Astrocyte (in vitro differentiated cells and primary cell): ENCODE data around the gene SNAP25. TPM values are rescaled to one million over a fixed set of nuclear protein-coding genes. Genes with fewer than 3 reads are reported as not detected.

Source experiments
- DNase-seq: peaks from one replicate; pipeline ENCODE4 v3.0.0-alpha.2; 2010; ENCODE audit warnings: low read depth
- FAIRE-seq: peaks from 2 replicates; lab custom pipeline; 2011; peaks lifted over from hg19 to GRCh38; lab: Jason Lieb, UNC
- H2AFZ ChIP-seq: 2 replicates; pipeline ENCODE4 v1.6.0; 2012; ENCODE audit warnings: low read depth, low read length, inconsistent platforms
- H3K27ac ChIP-seq: 2 replicates; pipeline ENCODE4 v1.5.1; 2011; ENCODE audit warnings: low read depth, low read length, inconsistent platforms
- H3K27me3 ChIP-seq: 2 replicates; pipeline ENCODE4 v1.6.0; 2011; ENCODE audit warnings: low read length, inconsistent platforms; ENCODE audit not compliant: insufficient read depth
- H3K36me3 ChIP-seq: 2 replicates; pipeline ENCODE4 v1.5.1; 2011; ENCODE audit warnings: low read length, inconsistent platforms; ENCODE audit not compliant: insufficient read depth
- H3K4me1 ChIP-seq: 2 replicates; pipeline ENCODE4 v1.5.1; 2011; ENCODE audit warnings: low read length, inconsistent platforms; ENCODE audit not compliant: insufficient read depth
- H3K4me2 ChIP-seq: 2 replicates; pipeline ENCODE4 v1.6.0; 2012; ENCODE audit warnings: low read length, inconsistent platforms
- H3K4me3 ChIP-seq: 2 replicates; pipeline ENCODE4 v1.5.1; 2011; ENCODE audit warnings: low read depth, mild to moderate bottlenecking, low read length, inconsistent platforms; ENCODE audit not compliant: insufficient read depth
- H3K79me2 ChIP-seq: 2 replicates; pipeline ENCODE4 v1.6.0; 2012; ENCODE audit warnings: mild to moderate bottlenecking, low read length, inconsistent platforms; ENCODE audit not compliant: insufficient read depth
- H3K9ac ChIP-seq: 2 replicates; pipeline ENCODE4 v1.6.0; 2012; ENCODE audit warnings: mild to moderate bottlenecking, low read length, inconsistent platforms
- H3K9me3 ChIP-seq: 2 replicates; pipeline ENCODE4 v1.5.1; 2012; ENCODE audit warnings: low read depth, mild to moderate bottlenecking, low read length, inconsistent platforms; ENCODE audit not compliant: insufficient read depth
- H4K20me1 ChIP-seq: 2 replicates; pipeline ENCODE4 v1.6.0; 2012; ENCODE audit warnings: low read length, inconsistent platforms; ENCODE audit not compliant: insufficient read depth
- H3K27ac Mint-ChIP-seq: one replicate; pipeline ENCODE4 v1.8.0; 2021; ENCODE audit warnings: mild to moderate bottlenecking, mixed read lengths; ENCODE audit not compliant: unreplicated experiment
- H3K27me3 Mint-ChIP-seq: one replicate; pipeline ENCODE4 v1.8.0; 2021; ENCODE audit warnings: low read depth, mixed read lengths; ENCODE audit not compliant: unreplicated experiment
- H3K36me3 Mint-ChIP-seq: one replicate; pipeline ENCODE4 v1.8.0; 2021; ENCODE audit warnings: low read depth, mixed read lengths; ENCODE audit not compliant: unreplicated experiment
- H3K4me1 Mint-ChIP-seq: one replicate; pipeline ENCODE4 v1.8.0; 2021; ENCODE audit warnings: low read depth, mixed read lengths; ENCODE audit not compliant: unreplicated experiment
- H3K4me3 Mint-ChIP-seq: one replicate; pipeline ENCODE4 v1.8.0; 2021; ENCODE audit warnings: mild to moderate bottlenecking, moderate library complexity, mixed read lengths; ENCODE audit not compliant: unreplicated experiment
- H3K9me3 Mint-ChIP-seq: one replicate; pipeline ENCODE4 v1.8.0; 2021; ENCODE audit warnings: mild to moderate bottlenecking, mixed read lengths; ENCODE audit not compliant: unreplicated experiment
- EZH2 ChIP-seq: IDR thresholded peaks from 2 replicates; pipeline ENCODE4 v1.6.1; 2012; ENCODE audit warnings: mild to moderate bottlenecking, low read length, inconsistent platforms; ENCODE audit not compliant: insufficient read depth
- total RNA-seq: library from RNA; stranded (reverse); gene quantifications from 2 replicates; pipeline ENCODE4 v1.2.1, GENCODE V29; 2021
- TF ChIP-seq, protein P1 (sequence below): IDR thresholded peaks from 2 replicates; pipeline ENCODE4 v1.5.1; 2011; ENCODE audit warnings: low read depth, mild to moderate bottlenecking, inconsistent platforms, low read length, moderate library complexity; ENCODE audit not compliant: insufficient read depth

Gene SNAP25
- total RNA-seq, 1 donor from 2014 or later = 3.9 TPM

DNA sequence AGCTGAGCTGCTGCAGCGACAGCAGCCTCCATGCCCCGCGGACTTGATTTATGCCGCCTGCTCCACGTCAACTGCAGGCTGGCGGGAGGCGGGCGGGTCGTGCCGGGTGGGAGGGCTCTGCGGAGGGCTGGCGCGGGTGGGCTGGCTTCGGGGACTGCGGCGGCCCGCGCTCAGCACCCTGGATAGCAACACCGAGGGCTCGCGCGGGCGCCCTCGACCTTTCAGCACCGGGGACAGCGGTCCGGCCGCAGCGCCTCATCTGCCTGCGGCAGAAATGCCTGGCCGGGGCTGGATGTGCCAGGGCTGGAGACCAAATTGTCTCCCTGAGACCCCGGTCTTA is 792 bp downstream of the SNAP25 start:
- no peaks in the 10 kb centered on the region for H3K9me3 ChIP-seq
- DNase-seq (peak; percentile 60), FAIRE-seq (no peak)
- H3K27ac Mint-ChIP-seq = no peak overlapping the region
- H2AFZ ChIP-seq = peak overlapping the region; percentile 65
- H3K27me3 ChIP-seq = no peaks in the 10 kb centered on the region
- no peaks in the 10 kb centered on the region for H3K36me3 Mint-ChIP-seq
- no peak for TF ChIP-seq EZH2
- TF ChIP-seq, protein P1, sequence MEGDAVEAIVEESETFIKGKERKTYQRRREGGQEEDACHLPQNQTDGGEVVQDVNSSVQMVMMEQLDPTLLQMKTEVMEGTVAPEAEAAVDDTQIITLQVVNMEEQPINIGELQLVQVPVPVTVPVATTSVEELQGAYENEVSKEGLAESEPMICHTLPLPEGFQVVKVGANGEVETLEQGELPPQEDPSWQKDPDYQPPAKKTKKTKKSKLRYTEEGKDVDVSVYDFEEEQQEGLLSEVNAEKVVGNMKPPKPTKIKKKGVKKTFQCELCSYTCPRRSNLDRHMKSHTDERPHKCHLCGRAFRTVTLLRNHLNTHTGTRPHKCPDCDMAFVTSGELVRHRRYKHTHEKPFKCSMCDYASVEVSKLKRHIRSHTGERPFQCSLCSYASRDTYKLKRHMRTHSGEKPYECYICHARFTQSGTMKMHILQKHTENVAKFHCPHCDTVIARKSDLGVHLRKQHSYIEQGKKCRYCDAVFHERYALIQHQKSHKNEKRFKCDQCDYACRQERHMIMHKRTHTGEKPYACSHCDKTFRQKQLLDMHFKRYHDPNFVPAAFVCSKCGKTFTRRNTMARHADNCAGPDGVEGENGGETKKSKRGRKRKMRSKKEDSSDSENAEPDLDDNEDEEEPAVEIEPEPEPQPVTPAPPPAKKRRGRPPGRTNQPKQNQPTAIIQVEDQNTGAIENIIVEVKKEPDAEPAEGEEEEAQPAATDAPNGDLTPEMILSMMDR = no peak
- peaks cover 16% of the 10 kb centered on the region for H3K4me1 ChIP-seq
- no peaks in the 10 kb centered on the region for H3K36me3 ChIP-seq
- H3K79me2 ChIP-seq = no peaks in the 10 kb centered on the region
- no peaks in the 10 kb centered on the region for H3K9me3 Mint-ChIP-seq
- H3K4me1 Mint-ChIP-seq = peaks cover 9% of the 10 kb centered on the region
- no peak overlapping the region for H3K27ac ChIP-seq
- H3K9ac ChIP-seq = peak overlapping the region; percentile 72
- peak overlapping the region; percentile 77 for H3K4me3 ChIP-seq
- H4K20me1 ChIP-seq = peaks cover 14% of the 10 kb centered on the region
- peak overlapping the region; percentile 96 for H3K4me3 Mint-ChIP-seq
- H3K4me2 ChIP-seq = peak overlapping the region; percentile 99
- no peaks in the 10 kb centered on the region for H3K27me3 Mint-ChIP-seq

DNA sequence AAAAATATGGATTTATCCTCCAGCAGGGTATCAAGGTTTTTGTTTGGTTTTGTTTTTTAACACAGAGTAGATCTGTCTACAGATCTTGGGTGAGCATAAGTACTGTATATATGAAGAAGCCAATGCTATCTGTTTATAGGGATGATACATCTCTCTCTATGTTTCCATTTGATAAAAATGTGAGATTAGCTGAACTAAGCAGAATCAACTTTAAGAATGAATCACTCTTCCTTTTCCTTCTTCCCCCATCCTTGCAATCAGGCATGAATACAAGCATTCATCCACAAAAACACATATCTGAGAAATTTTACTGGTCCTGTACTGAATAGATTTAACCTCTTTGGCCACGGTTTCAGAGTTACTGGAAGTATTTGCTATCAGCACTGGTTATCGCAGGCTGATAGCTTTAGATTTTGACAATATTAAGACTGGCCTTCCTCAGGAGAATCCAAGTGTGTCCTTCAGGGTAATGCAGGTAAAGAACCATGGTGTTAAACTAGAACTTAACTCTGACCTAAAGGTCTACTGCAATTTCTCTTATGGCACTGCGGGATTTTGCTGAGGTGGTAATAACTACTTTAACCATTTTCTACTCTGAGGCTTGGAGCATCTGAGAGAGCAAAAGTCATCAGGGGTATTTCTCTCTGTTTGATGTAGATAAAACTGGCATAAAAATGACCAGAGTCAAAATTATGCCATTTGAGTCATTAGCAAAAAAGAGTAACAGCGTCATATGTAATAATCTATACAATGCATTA is 1.5 kb downstream of the SNAP25 start:
- Mint-ChIP-seq H3K36me3 (no peaks in the 10 kb centered on the region), H3K9me3 (no peaks in the 10 kb centered on the region), H3K4me1 (peaks cover 15% of the 10 kb centered on the region), H3K27ac (no peak overlapping the region), H3K4me3 (peak overlapping the region; percentile 96), H3K27me3 (no peaks in the 10 kb centered on the region)
- no peaks in the 10 kb centered on the region for H3K9me3 ChIP-seq
- peaks cover 14% of the 10 kb centered on the region for H4K20me1 ChIP-seq
- no peak for DNase-seq
- no peak overlapping the region for H3K9ac ChIP-seq
- no peaks in the 10 kb centered on the region for H3K27me3 ChIP-seq
- no peak for FAIRE-seq
- H2AFZ ChIP-seq = no peak overlapping the region
- H3K4me3 ChIP-seq = no peak overlapping the region
- H3K27ac ChIP-seq = no peak overlapping the region
- TF ChIP-seq EZH2 = no peak
- TF ChIP-seq, protein P1 = no peak
- H3K4me2 ChIP-seq = peak overlapping the region; percentile 99
- no peaks in the 10 kb centered on the region for H3K79me2 ChIP-seq
- H3K36me3 ChIP-seq = no peaks in the 10 kb centered on the region
- peaks cover 16% of the 10 kb centered on the region for H3K4me1 ChIP-seq

DNA sequence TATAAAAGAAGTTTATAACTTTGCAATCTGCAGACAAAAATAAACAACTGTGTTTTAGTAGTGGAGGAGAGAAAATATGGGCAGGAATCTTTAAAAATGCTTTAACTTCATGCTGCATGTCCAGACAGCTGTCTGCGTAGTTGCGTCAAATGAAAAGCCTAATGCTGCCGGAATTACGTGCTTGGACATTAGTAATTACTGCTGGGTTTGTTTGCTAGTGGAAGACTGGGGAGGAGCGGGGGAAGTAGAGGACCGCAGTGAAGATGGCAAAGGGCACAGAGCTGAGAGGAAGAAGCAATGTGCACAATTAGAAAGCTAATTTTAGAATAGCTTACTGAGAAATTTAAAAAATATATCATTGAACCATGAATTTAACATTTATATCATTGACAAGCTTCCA is 2.4 kb downstream of the SNAP25 start:
- no peaks in the 10 kb centered on the region for H3K36me3 ChIP-seq
- no peak overlapping the region for H3K27ac ChIP-seq
- no peak overlapping the region for H3K4me3 Mint-ChIP-seq
- H3K4me1 Mint-ChIP-seq = peaks cover 19% of the 10 kb centered on the region
- no peak overlapping the region for H3K4me3 ChIP-seq
- no peak overlapping the region for H2AFZ ChIP-seq
- H3K9me3 Mint-ChIP-seq = no peaks in the 10 kb centered on the region
- no peaks in the 10 kb centered on the region for H3K27me3 ChIP-seq
- no peak overlapping the region for H3K27ac Mint-ChIP-seq
- H4K20me1 ChIP-seq = peaks cover 14% of the 10 kb centered on the region
- H3K4me1 ChIP-seq = peaks cover 15% of the 10 kb centered on the region
- TF ChIP-seq, protein P1 = no peak
- TF ChIP-seq EZH2 = no peak
- no peaks in the 10 kb centered on the region for H3K9me3 ChIP-seq
- no peak overlapping the region for H3K4me2 ChIP-seq
- no peaks in the 10 kb centered on the region for H3K79me2 ChIP-seq
- no peak for DNase-seq
- no peak overlapping the region for H3K9ac ChIP-seq
- FAIRE-seq = no peak
- H3K36me3 Mint-ChIP-seq = no peaks in the 10 kb centered on the region
- H3K27me3 Mint-ChIP-seq = no peaks in the 10 kb centered on the region
